NCI-H1694 treated with DMSO at 0.1 percent for 48 hours (cell line): ENCODE measurements around the gene HAT1.

Experiments
- DNase-seq: peaks from one replicate; lab custom pipeline; 2025; lab: John Stamatoyannopoulos, UW

HAT1 gene

DNA sequence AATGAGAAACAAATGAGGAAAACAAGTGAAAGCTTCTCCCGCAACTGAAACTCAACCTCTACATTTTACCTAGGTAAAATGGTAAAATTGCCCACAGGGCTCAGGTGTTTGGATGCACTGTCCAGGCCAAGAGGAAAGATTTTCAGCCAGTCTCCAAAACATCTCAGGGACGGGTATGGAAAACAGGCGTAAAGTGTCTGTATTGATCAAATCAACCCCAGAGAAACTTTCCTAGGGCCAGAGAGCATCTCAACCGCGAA, 361 bp upstream of the HAT1 start:
- DNase-seq: no peak

DNA sequence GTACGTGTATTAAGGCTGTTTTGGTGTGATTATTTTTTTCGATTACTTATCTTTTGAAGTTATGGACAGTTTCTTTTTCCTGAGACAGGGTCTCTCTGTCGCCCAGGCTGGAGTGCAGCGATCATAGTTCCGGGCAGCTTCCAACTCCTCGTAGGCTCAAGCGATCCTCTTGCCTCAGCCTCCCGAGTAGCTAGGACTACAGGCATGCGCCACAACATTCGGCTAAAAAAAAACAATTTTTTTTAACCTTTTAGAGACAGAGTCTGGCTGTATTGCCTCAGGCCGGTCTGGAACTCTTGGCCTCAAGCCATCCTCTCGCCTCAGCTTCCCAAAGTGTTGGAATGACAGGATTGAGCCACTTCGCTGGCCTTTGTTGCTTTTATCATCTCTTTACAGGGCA, 945 bp downstream of the HAT1 start:
- no peak for DNase-seq

DNA sequence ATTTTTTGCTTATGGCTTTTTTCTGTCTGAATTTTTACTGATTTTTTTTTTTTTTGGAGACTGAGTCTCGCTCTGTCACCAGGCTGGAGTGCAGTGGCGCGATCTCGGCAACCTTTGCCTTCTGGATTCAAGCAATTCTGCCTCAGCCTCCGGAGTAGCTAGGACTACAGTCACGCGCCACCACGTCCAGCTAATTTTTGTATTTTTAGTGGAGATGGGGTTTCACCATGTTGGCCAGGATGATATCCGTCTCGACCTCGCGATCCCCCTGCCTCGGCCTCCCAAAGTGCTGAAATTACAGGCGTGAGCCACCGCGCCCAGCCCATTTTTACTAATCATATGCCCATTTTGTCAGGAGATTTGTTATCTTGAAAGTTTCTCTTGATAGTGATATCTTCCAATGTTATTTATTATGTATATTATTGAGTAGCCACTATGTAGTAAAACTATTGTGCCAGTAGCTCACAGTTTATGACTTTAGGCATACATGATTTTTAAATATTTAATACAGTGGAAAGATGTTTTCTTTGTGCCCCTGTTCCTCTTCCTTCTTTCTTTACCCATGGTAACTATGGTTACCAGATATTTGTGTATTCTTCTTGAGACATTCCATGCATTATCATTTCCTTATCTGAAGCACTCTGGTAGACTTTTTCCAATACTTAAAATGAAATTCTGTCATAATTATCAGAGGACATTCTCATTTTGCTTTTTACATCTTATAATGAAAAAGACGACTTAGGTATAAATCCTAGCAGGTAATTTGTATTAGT, 2.1 kb downstream of the HAT1 start:
- DNase-seq: no peak

DNA sequence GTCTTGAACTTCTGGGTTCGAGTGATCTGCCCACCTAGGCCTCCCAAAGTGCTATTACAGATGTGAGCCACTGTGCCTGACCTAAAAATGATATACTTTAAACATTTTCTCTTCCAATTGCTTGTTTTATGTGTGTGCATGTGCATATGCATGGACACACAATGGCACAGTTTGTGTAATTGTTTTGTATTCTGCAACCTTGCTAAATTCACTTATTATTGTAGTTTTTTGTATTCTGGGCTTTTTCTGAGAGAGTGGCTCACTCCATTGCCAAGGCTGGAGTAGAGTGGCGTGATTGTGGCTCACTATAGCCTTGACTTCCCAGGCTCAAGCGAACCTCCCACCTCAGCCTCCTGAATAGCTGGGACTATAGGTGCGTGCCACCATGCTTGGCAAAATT, 8.1 kb downstream of the HAT1 start:
- no peak for DNase-seq

DNA sequence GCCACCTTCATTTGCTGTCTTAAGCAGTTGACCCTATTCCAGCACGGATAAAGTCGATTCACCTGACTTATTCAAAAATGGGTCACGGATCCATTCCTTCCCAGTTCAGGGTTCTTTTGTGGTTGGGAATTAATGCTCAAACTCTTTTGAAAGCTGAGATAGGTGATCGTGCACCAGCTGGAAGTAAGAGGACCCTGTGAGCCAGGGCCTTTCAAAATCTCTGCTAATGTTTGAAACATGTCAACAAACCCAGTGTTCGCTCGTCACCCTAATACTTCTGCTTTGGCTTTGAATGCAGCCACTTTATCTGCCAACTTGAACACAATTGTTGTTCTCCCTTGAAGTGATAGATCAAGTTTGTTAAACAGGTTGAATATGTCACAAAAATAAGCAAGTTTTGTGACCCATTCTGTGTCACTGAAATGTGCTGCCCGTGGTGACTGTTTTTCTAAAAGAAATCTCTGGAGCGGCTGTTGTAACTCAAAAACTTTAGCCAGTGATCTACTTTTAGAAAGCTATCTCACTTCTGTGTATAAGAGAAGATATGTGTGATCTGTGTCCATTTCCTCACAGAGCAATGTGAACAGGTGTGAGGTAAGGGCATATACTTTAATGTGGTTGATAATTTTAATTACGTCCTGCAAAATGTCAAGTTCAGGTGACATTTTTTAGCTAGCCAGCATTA, 16.9 kb downstream of the HAT1 start:
- DNase-seq: no peak

DNA sequence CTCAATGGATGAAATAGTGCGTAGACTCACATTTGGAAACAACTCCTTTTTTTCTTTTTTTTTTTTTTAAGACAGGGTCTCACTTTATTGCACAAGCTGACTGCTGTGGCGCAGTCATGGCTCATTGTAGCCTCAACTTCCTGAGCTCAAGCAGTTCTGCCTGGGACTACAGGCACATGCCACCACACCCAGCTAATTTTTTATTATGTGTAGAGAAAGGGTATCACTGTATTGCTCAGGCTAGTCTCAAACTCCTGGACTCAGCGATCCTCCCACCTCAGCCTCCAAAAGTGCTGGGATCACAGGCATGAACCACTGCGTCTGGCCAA, 17.4 kb downstream of the HAT1 start:
- DNase-seq: no peak

DNA sequence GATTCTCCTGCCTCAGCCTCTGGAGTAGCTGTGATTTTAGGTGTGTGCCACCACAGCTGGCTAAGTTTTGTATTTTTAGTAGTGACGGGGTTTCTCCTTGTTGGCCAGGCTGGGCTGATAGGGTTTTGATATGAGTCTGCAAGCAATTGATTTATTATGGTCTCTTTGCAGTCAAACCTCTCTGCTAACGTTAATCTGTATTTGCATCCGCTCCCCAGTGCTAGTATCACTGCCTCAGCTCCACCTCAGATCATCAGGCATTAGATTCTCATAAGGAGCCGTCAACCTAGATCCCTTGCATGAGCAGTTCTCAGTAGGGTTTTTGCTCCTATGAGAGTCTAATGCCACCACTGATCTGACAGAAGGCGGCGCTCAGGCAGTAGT, 19.0 kb downstream of the HAT1 start:
- no peak for DNase-seq

GRCh38 chr2:171943869-171944268, 21.6 kb downstream of the HAT1 start:
- no peak for DNase-seq

DNA sequence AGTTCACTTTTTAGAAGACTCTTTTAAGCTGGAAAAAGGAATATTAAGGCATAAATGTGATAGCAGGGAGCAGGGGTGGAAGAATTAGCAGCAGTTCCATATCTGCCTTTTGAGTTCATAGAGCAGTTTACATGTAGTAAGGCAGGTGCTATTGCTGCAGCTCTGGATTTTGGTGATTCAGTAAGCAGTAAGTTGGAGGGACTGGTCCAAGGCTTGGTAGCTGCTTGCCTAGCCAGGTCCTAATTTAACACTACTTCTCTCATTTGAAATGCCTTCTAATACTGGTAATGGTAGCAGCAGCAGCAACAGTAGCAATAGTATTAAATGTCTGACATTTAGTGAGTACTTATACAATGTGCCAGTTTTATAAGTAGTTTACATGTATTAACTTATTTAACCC, 30.0 kb downstream of the HAT1 start:
- no peak for DNase-seq

DNA sequence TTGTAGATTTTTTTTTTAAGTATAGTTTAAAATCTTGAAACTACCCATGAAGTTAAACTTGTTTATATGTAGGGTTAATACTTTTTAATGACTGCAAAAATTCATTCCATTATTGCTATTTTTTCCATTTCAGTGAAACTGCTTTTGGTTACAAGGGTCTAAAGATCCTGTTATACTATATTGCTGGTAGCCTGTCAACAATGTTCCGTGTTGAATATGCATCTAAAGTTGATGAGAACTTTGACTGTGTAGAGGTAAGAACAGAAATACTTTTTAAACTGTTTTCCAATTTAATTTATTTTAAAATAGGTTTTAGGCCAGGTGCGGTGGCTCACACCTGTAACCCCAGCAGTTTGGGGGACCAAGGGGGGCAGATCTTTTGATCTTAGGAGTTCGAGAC, 30.5 kb downstream of the HAT1 start:
- no peak for DNase-seq

DNA sequence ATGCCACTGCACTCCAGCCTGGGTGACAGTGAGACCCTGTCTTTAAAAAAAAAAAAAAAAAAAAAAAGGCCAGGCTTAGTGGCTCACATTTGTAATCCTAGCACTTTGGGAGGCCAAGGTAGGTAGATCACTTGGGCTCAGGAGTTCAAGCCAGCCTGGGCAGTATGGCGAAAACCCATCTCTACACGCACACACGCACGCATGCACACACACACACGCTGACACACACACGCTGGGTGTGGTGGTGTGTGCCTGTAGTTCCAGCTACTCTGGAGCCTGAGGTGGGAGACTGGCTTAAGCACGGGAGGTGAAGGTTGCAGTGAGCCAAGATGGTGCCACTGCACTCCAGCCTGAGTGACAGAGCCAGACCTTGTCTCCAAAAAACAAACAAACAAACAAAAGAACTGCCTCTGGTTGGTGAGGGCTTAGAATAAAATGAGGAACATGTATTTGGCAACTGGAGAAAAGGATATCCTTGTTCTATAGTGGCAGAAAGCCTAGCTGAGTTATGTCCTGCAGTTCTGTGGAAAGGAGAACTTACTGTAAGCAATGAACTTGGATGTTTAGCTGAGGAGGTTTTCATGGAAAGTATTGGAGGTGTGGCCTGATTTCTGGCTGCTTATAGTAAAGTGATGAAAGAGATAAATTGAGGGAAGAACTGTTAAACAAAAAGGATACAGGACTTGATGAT, 34.0 kb downstream of the HAT1 start:
- no peak for DNase-seq

GRCh38 chr2:171957061-171957460, 34.8 kb downstream of the HAT1 start:
- DNase-seq: no peak

- DNase-seq: no peak
Observed at GRCh38 chr2:171958475-171958874, 36.2 kb downstream of the HAT1 start.

- no peak for DNase-seq
Observed at GRCh38 chr2:171959998-171960397, 37.7 kb downstream of the HAT1 start.

GRCh38 chr2:171960570-171960969, 38.3 kb downstream of the HAT1 start:
- no peak for DNase-seq

- no peak for DNase-seq
Observed at GRCh38 chr2:171963198-171963597, 40.9 kb downstream of the HAT1 start.

- DNase-seq: no peak
Observed at GRCh38 chr2:171964308-171964707, 42.0 kb downstream of the HAT1 start.

DNA sequence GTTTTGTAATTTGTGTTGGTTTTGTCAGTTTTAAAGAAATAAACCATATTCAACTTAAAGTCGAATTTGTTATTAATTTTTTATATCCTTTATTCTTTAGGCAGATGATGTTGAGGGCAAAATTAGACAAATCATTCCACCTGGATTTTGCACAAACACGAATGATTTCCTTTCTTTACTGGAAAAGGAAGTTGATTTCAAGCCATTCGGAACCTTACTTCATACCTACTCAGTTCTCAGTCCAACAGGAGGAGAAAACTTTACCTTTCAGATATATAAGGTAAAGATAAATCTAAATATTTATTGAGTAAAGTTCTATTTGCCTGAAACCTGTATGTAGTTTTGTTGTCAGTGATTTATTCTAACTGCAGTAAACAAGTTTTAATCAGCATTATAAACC, 43.0 kb downstream of the HAT1 start:
- DNase-seq: no peak

GRCh38 chr2:171965661-171966060, 43.4 kb downstream of the HAT1 start:
- DNase-seq: no peak

DNA sequence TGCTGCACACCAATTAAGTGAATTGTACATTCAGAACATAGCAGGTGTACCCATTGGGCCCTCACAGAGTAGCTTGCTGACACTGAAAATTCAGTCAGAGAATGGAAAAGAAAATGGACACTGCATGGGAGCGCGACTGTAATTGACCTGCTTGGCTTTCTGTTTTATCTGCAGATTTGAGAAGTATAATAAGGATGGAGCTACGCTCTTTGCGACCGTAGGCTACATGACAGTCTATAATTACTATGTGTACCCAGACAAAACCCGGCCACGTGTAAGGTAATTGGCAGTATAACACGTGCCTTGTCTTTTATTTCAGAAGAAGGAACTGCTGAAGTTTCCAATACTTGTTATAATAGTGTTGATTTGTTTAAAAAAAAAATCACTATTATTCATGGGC, 44.0 kb downstream of the HAT1 start:
- DNase-seq: no peak

DNA sequence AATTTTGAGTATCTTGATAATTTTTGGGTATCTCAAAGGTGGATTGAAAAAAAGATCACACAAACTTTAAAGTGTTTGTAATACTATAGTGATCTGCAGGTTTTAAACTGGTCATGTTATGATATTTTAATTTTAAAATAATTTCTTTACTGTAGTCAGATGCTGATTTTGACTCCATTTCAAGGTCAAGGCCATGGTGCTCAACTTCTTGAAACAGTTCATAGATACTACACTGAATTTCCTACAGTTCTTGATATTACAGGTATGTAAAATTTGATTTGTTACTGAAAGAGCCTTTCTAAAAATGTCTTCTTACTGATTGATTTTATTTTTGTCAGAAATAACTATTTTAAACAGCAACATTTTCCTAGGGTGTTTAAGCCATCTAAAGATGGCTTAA, 44.4 kb downstream of the HAT1 start:
- DNase-seq: no peak

- DNase-seq: no peak
Observed at GRCh38 chr2:171968509-171968908, 46.2 kb downstream of the HAT1 start.

- no peak for DNase-seq
Observed at GRCh38 chr2:171972329-171972982, 50.2 kb downstream of the HAT1 start.
